CD4-positive, alpha-beta T cell treated with Interleukin-15 for 1 hour (primary cell): Measurements from ENCODE around the gene POU3F1.

Experiments used
- DNase-seq: peaks from one replicate; pipeline ENCODE4 v3.0.0-alpha.2; 2020

The POU3F1 gene

DNA sequence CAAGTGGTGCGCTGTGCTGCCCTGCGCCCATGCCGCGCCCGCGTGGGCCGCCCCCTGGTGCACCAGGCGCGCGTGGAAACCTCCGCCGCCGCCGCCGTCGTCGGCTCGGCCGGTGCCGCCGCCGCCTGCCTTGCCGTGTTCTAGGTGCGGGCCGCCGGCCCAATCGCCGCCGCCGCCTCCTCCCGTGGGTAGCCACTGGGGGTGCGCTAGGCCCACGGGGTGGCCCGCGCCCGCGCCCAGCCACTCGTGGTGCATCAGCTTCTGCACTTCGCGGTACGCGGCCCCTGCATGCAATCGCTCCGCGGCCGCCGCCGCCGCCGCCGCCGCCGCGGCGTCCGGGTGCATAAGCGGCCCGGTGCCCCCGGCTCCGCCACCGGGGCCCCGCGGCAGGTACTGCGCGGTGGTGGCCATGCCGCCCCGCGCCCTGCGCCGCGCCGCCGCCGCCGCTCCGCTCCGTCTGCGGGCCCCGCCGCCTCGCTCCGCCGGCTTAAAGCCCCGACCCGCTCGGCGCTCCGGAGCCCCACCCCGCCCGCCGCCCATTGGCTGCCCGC is at the start of gene POU3F1:
Gene POU3F1, minus strand, starts transcription at position 461 of the 551 bp plus-strand sequence. Its CDS starts 50 bp downstream, at position 411.
- DNase-seq, result no peak

DNA sequence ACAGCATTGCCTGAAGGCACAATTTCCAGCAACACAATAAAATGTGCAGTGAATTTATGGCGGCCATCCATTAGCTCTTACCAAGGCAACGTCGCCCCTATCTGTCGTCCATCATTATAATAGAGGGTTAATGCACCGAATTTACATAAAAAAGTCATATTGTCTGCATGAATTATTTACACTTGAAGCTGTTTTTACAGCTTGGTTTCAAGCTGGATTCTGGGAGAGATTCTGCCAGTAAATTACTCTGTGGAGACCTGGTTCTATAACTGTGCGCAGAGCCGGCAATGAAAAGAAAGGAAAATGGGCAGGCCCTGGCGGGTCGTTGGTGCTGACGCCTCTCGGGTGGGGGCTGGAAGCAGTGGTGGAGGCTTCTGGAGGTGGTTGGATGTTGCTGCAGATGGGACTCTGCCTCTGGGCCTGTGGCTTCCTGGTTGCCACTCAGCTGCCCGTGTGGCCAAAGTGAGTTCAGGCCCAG is 48.9 kb upstream of the POU3F1 start:
- DNase-seq, result no peak

GRCh38 chr1:38094711-38095290 is 48.2 kb upstream of the POU3F1 start:
- DNase-seq, result no peak

- no peak for DNase-seq
Measured at GRCh38 chr1:38093569-38094520, 47.3 kb upstream of the POU3F1 start.

- DNase-seq, result no peak
Measured at GRCh38 chr1:38092256-38092655, 45.7 kb upstream of the POU3F1 start.

GRCh38 chr1:38090796-38091195 is 44.2 kb upstream of the POU3F1 start:
- DNase-seq, result no peak

GRCh38 chr1:38089712-38090360 is 43.2 kb upstream of the POU3F1 start:
- DNase-seq, result no peak

GRCh38 chr1:38088791-38089190 is 42.2 kb upstream of the POU3F1 start:
- no peak for DNase-seq

DNA sequence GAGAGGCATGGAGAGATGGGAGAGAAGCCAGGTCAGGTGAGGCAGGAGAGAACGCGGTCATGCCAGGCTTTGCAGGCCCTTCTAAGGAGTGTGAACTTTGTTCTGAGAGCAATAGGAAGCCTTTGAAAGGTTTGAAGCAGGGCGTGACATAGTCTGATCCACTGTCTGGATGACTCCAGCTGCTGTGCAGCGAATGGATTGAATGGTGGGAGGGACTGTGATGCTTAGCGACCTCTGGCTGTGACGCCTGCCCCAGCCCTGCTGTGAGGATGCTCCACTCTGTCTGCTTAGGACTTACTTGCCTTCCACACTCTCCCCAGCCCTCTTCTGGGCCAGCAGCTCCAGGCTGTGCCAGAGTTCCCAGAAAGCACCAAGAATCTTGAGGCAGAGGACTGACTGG is 41.8 kb upstream of the POU3F1 start:
- DNase-seq, result no peak

- no peak for DNase-seq
Measured at GRCh38 chr1:38087676-38088075, 41.1 kb upstream of the POU3F1 start.

GRCh38 chr1:38085666-38086330 is 39.2 kb upstream of the POU3F1 start:
- no peak for DNase-seq

DNA sequence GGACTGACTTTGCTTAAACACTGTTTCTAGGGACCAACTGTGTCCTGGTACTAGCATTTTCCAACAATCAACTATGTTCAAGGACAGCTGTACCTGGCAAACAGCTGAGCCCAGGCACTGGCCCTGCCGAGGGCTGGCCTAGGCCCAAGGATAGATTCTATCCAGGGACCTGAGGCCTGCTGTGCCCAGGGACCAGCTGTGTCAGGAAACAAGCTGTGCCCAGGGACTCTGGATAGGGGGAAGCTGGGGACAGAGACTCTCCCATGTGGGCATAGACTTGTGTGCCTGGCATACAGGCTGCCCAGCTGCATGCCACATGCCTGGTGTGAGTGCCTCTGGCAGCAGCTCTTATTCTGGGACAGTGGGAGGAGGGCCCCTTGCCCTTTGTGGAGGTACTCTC is 38.1 kb upstream of the POU3F1 start:
- DNase-seq, result no peak

DNA sequence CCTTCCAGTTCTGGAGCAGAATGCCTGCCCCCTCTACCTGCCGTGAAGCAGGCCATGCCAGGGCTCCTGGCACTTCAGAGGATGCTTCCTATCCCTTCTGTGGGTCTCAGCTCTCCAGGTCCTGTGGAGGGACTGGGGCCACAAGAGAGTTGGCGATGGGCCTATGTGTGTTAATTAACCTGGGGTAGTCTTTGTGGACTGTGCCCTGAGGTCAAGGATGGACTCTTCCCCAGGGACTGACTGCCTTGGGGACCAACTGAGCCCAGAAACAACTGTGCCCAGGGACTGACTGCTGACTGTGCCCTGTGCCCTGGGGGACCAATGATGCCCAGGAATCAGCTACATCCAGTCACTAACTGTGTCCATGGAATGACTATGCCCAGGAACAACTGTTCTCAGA is 37.5 kb upstream of the POU3F1 start:
- DNase-seq, result no peak

DNA sequence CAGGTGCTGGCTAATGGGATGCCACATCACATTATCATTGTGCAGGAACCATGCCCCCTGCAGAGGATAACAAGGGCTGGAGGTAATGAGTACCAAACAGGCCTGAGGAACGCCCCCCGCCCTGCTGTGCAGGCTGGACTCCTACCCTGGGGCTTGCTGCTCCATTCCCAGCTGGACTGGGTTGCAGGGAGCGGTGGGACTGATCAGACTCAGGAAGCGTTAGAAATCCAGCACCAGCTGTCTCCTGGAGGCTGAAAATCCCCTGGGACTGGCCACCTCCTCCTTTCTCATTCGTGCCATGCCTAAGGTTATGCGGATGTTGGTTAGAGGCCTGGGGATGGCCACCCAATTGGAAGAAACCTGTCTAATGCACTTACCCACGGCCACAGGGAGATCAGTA is 36.9 kb upstream of the POU3F1 start:
- DNase-seq, result no peak

DNA sequence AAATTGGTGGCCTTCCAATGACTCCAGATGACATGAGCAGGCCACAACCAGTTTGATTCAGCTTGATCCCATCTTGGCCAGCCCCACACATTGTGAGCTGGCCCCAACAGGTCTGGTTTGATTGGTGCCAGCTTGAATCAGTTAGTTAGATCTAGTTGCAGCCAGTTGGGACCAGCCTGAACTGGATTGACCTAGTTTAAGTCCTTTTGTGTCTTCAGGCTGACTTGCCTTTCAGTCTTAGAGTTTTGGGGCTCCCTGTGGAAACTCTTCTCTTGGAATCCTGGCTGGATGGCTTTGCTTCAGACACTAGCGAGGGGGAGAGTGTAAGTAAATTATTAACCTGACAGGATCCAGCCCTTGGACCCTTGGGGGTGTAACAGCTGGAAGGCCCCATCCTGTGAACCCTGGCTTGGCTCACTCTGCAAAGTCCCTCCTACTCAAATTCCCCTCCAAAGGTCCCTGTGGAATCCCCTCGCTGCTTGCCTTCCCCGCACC is 36.2 kb upstream of the POU3F1 start:
- DNase-seq, result no peak

DNA sequence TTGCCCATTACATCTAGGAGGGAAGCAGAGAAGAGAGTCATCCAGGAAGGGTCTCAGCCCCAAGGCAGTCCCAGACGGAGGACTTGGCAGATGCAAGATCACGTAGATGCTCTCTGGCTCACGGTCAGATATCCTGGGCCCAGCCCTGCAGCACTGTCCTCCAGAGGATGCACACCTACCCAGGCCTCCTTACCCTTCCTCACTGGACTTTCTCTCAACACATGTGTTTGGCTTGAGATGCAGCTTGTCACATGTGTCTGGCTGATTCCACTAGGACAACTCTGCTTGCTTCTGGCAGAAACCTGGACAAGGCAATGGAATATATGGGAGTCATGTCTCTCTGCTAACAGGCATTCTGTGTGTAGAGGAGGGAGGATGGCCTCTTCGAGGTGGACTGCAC is 32.4 kb upstream of the POU3F1 start:
- DNase-seq, result no peak

GRCh38 chr1:38077523-38078147 is 31.0 kb upstream of the POU3F1 start:
- DNase-seq, result no peak

GRCh38 chr1:38076455-38076854 is 29.9 kb upstream of the POU3F1 start:
- no peak for DNase-seq

DNA sequence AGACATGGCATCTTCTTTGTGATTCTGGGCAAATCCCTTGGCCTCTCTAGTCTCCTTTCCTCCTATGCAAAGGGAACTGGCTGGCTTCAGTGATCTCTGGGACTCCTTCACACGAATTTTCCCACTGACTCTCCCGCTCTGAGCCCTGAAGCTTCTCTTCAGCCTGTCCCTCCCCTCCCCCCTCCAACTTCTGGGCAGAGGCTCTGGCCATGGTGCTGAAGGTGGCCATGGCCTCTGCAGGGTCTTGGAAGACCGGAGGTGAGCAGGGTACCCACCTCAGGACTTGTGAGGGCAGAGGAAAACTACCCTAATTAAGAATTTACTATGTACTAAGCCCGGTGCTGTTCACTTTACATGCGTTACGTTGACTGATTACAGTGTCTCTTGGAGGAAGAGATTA is 29.4 kb upstream of the POU3F1 start:
- DNase-seq, result no peak

DNA sequence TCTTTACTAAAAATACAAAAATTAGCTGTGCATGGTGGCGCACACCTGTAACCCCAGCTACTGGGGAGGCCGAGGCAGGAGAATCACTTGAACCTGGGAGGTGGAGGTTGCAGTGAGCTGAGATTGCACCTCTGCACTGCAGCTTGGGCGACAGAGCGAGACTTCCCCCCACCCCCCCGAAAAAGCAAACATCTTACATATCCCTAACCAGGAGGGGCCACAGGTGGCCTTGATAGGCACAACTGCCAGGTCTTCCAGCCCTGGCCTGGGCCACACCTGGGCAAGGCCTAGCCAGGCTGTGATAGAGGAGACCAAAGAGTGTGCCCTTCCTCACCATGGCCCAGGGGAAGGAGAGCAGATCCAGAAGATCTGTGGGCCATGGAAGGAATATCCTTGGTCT is 28.6 kb upstream of the POU3F1 start:
- no peak for DNase-seq

GRCh38 chr1:38074302-38074677 is 27.7 kb upstream of the POU3F1 start:
- DNase-seq, result no peak
